GM21367 (cell line): ENCODE results near the gene ENDOV.

ENCODE experiments used
- ATAC-seq: cut with Tn5 transposase; IDR thresholded peaks from one replicate; pipeline ENCODE4 v1.9.1; 2021; ENCODE audit not compliant: unreplicated experiment

ENDOV gene

DNA sequence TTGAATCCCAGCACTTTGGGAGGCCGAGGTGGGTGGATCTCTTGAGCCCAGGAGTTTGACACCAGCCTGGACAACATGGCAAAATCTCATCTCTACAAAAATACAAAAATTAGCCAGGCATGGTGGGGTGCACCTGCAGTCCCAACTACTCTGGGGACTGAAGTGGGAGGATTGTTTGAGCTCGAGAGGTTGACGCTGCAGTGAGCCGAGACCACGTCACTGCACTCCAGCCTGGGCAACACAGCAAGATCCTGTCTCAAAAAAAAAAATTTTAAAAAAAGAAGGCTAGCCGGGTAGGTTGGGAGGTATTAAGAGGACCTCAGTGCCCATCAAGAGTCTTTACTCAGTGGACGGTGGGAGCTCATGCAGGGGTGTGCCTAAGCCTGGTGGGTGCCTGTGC lies 65.3 kb downstream of the ENDOV start:
- no peak for ATAC-seq

- ATAC-seq: no peak
Measured at GRCh38 chr17:80481284-80482057, 66.5 kb downstream of the ENDOV start.

- no peak for ATAC-seq
Measured at GRCh38 chr17:80482058-80482318, 67.0 kb downstream of the ENDOV start.

GRCh38 chr17:80482555-80483308 lies 67.8 kb downstream of the ENDOV start:
- no peak for ATAC-seq

DNA sequence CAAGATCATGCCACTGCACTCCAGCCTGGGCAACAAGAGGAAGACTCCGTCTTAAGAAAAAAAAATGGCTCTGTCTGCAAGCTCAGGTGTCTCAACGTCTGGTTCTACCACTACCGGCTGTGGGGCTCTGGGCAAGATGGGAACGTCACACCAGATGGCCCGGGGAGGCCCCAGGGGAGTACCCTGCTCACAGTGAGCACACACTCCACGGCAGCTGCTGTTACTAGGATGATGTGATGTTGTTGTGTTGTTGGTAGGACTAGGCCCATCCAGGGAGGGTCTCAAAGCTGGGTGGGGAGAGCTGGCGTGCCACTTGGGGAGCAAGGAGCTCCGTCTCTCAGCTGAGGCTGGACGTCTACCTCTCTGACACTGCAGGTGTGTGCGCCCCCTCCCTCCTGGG lies 70.9 kb downstream of the ENDOV start:
- no peak for ATAC-seq

DNA sequence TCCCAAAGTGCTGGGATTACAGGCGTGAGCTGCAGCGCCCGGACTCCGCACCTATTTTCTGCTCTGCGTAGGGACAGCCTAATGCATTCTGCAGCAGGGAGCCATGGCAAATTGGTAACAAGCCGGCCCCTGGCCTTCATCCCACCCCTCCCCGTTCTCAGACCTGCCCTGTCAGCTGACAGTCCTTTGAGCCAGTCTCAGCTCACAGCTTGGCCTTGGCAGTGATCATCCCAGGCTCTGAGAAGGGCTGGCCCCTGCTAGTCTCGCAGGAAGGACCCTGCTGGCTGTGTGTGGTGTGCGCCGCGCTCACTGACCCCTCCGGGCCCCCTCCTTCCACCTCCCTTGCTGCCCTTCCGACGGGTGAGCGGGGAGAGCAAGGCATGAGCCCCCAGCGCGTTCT lies 71.7 kb downstream of the ENDOV start:
- ATAC-seq: no peak

GRCh38 chr17:80487511-80487910 lies 72.5 kb downstream of the ENDOV start:
- no peak for ATAC-seq
